GM12891 (cell line): ENCODE data around the gene PANK1.

Source experiments
- PAX5 ChIP-seq: IDR thresholded peaks from 2 replicates; pipeline ENCODE4 v1.6.1; 2011; ENCODE audit warnings: low read length, moderate library complexity, mild to moderate bottlenecking; ENCODE audit not compliant: insufficient read depth, severe bottlenecking
- POLR2A ChIP-seq: IDR thresholded peaks from 2 replicates; pipeline ENCODE4 v1.6.1; 2011; ENCODE audit warnings: low read depth, low read length, control low read depth
- POLR2AphosphoS5 ChIP-seq: IDR thresholded peaks from 2 replicates; pipeline ENCODE4 v1.6.1; 2011; ENCODE audit warnings: low read depth, low read length, control low read depth
- SPI1 ChIP-seq: IDR thresholded peaks from 2 replicates; pipeline ENCODE4 v1.6.1; 2011; ENCODE audit warnings: low read depth, low read length, control low read depth
- TAF1 ChIP-seq: IDR thresholded peaks from 2 replicates; pipeline ENCODE4 v1.6.1; 2011; ENCODE audit warnings: low read depth, low read length, control low read depth

DNA sequence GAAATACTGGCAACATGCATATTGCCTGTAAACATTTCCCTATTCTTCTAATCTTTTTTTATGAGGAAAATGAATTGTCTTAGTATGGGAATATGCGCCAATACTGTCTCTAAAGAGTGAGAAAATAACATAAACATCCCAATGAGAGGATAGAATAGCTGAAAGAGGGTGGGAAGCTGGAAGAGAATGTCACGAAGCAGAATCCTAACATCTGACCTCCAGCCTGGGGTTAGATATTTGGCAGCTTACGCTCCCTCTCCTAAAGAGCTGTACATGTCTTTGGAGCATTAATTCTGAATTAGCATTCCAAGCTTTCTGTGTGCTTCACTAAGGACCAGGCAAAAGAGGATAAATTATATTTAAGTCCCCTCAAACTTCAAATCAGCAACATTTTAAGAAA lies 78.0 kb downstream of the PANK1 start:
- TF ChIP-seq POLR2A, result no peak
- TF ChIP-seq POLR2AphosphoS5, result no peak
- no peak for TF ChIP-seq TAF1
- no peak for TF ChIP-seq PAX5
- no peak for TF ChIP-seq SPI1
